H1 (cell line): Measurements from ENCODE around the gene B3GLCT. TPM values are rescaled to one million over a fixed set of nuclear protein-coding genes. Genes with fewer than 3 reads are reported as not detected.
A peak's percentile ranks its signal among the peaks of the same experiment; 100 is the strongest.

Experiments used
- CTCF ChIA-PET: fragments of 300-600 bp; sonication (Branson Sonifier 250); formaldehyde crosslinking; loops from one replicate; lab custom pipeline; 2021; ENCODE audit not compliant: partially characterized antibody; lab: Charles Lee
- POLR2A ChIA-PET: fragments of 300-600 bp; sonication (Branson Sonifier 250); formaldehyde crosslinking; loops from one replicate; lab custom pipeline; 2021; ENCODE audit warnings: inconsistent platforms; ENCODE audit not compliant: partially characterized antibody; lab: Charles Lee
- DNase-seq, 2 experiments: peaks; one replicate each; pipeline versions ENCODE4 v3.0.0 to v3.0.0-alpha.2; 2010 to 2022; ENCODE audit warnings: low spot score in 2 of 2, low read depth in 1 of 2, mixed read lengths in 1 of 2
- FAIRE-seq: peaks from 2 replicates; lab custom pipeline; 2011; peaks lifted over from hg19 to GRCh38; lab: Jason Lieb, UNC
- H2AFZ ChIP-seq: 2 replicates; pipeline ENCODE4 v1.8.1; 2012; ENCODE audit warnings: low read length, inconsistent platforms
- H2AK5ac ChIP-seq: 2 replicates; pipeline ENCODE4 v1.6.1; 2013; ENCODE audit warnings: low read depth, low read length
- H2BK120ac ChIP-seq: replicated peaks from 2 replicates; pipeline ENCODE3; 2013; ENCODE audit warnings: low read depth, low read length, inconsistent platforms
- H2BK12ac ChIP-seq: 2 replicates; pipeline ENCODE4 v1.6.1; 2013; ENCODE audit warnings: low read depth, low read length
- H2BK15ac ChIP-seq: 2 replicates; pipeline ENCODE4 v1.6.1; 2013; ENCODE audit warnings: low read length
- H2BK20ac ChIP-seq: 2 replicates; pipeline ENCODE4 v1.6.1; 2013; ENCODE audit warnings: low read length
- H2BK5ac ChIP-seq: 2 replicates; pipeline ENCODE4 v1.6.1; 2013; ENCODE audit warnings: low read depth, low read length
- H3K14ac ChIP-seq: 2 replicates; pipeline ENCODE4 v1.6.1; 2013; ENCODE audit warnings: inconsistent platforms; ENCODE audit not compliant: insufficient read length
- H3K18ac ChIP-seq: 2 replicates; pipeline ENCODE4 v1.6.1; 2013; ENCODE audit warnings: low read length; ENCODE audit errors: extremely low read depth
- H3K23ac ChIP-seq: 2 replicates; pipeline ENCODE4 v1.6.1; 2013; ENCODE audit warnings: inconsistent platforms; ENCODE audit not compliant: insufficient read length
- H3K23me2 ChIP-seq: 2 replicates; pipeline ENCODE4 v1.6.1; 2013; ENCODE audit warnings: low read depth, low read length
- H3K27ac ChIP-seq: 2 replicates; pipeline ENCODE4 v1.6.1; 2011; ENCODE audit warnings: low read depth, low read length, inconsistent platforms
- H3K27me3 ChIP-seq, 4 experiments: replicated peaks in 1 of 4; 1 replicate in 1 of 4; 2 replicates in 3 of 4; pipeline versions ENCODE4 v1.6.1 to v1.8.1; 2011 to 2013; ENCODE audit warnings: low read length in 3 of 4, mild to moderate bottlenecking in 3 of 4, inconsistent platforms in 2 of 4, mixed read lengths in 2 of 4, moderate library complexity in 1 of 4; ENCODE audit not compliant: control insufficient read depth in 3 of 4, insufficient read depth in 3 of 4; ENCODE audit errors: extremely low read depth in 1 of 4
- H3K36me3 ChIP-seq, 4 experiments: 2 replicates each; pipeline versions ENCODE4 v1.6.1 to v1.8.1; 2011 to 2013; ENCODE audit warnings: mild to moderate bottlenecking in 4 of 4, low read length in 3 of 4, moderate library complexity in 2 of 4, control low read depth in 1 of 4, inconsistent platforms in 1 of 4; ENCODE audit not compliant: insufficient read depth in 4 of 4, control insufficient read depth in 2 of 4
- H3K4ac ChIP-seq: replicated peaks from 2 replicates; pipeline ENCODE3; 2013; ENCODE audit warnings: low read length, low read depth, mixed read lengths, inconsistent platforms; ENCODE audit not compliant: insufficient read length
- H3K4me1 ChIP-seq, 4 experiments: replicated peaks in 1 of 4; 1 replicate in 1 of 4; 2 replicates in 3 of 4; pipeline versions ENCODE4 v1.6.1 to v1.8.1; 2011 to 2013; ENCODE audit warnings: low read length in 3 of 4, inconsistent platforms in 2 of 4, mixed read lengths in 1 of 4; ENCODE audit not compliant: insufficient read depth in 4 of 4, control insufficient read depth in 3 of 4
- H3K4me2 ChIP-seq, 2 experiments: 2 replicates each; pipeline versions ENCODE4 v1.6.1 to v1.8.1; 2011 to 2013; ENCODE audit warnings: low read depth in 2 of 2, low read length in 2 of 2, control low read depth in 1 of 2, inconsistent platforms in 1 of 2, mild to moderate bottlenecking in 1 of 2; ENCODE audit not compliant: insufficient read depth in 1 of 2
- H3K4me3 ChIP-seq, 4 experiments: fragments of 200-600, 300-600 bp in 1 of 4; sonication (generic), shearing (Covaris generic), sonication (Bioruptor Twin) in 1 of 4; 2 replicates each; pipeline versions ENCODE4 v1.5.1 to v1.8.1; 2011 to 2016; ENCODE audit warnings: low read length in 4 of 4, low read depth in 3 of 4, control low read depth in 2 of 4, inconsistent platforms in 2 of 4, mild to moderate bottlenecking in 2 of 4, mixed read lengths in 1 of 4, moderate library complexity in 1 of 4; ENCODE audit not compliant: insufficient read depth in 2 of 4; ENCODE audit errors: extremely low read depth in 1 of 4
- H3K56ac ChIP-seq: replicated peaks from 2 replicates; pipeline ENCODE3; 2013; ENCODE audit warnings: low read depth, mild to moderate bottlenecking, mixed read lengths, low read length, inconsistent platforms; ENCODE audit not compliant: insufficient read length
- H3K79me1 ChIP-seq: 2 replicates; pipeline ENCODE4 v1.6.1; 2013; ENCODE audit warnings: low read depth, low read length, control low read depth
- H3K79me2 ChIP-seq, 2 experiments: 2 replicates each; pipeline versions ENCODE4 v1.6.1 to v1.8.1; 2012 to 2013; ENCODE audit warnings: low read length in 2 of 2, mild to moderate bottlenecking in 2 of 2, inconsistent platforms in 1 of 2; ENCODE audit not compliant: insufficient read depth in 2 of 2, control insufficient read depth in 1 of 2
- H3K9ac ChIP-seq, 4 experiments: replicated peaks in 1 of 4; 1 replicate in 1 of 4; 2 replicates in 3 of 4; pipeline versions ENCODE4 v1.6.1 to v1.8.1; 2011 to 2013; ENCODE audit warnings: low read depth in 3 of 4, low read length in 3 of 4, control low read depth in 2 of 4, mild to moderate bottlenecking in 2 of 4, moderate library complexity in 2 of 4, inconsistent platforms in 1 of 4; ENCODE audit errors: extremely low read depth in 1 of 4
- H3K9me3 ChIP-seq, 2 experiments: 2 replicates each; pipeline versions ENCODE4 v1.6.1 to v1.8.1; 2012 to 2013; ENCODE audit warnings: mild to moderate bottlenecking in 2 of 2, moderate library complexity in 2 of 2, control low read depth in 1 of 2, inconsistent platforms in 1 of 2, low read depth in 1 of 2, low read length in 1 of 2, mixed read lengths in 1 of 2; ENCODE audit not compliant: insufficient read depth in 2 of 2
- H4K20me1 ChIP-seq, 2 experiments: replicated peaks in 1 of 2; 2 replicates each; pipeline versions ENCODE3 to v1.8.1; 2011 to 2013; ENCODE audit warnings: inconsistent platforms in 2 of 2, low read length in 2 of 2, mild to moderate bottlenecking in 1 of 2; ENCODE audit not compliant: insufficient read depth in 2 of 2, control insufficient read depth in 1 of 2
- H4K5ac ChIP-seq: 2 replicates; pipeline ENCODE4 v1.6.1; 2013; ENCODE audit warnings: low read length, low read depth, mixed read lengths, inconsistent platforms; ENCODE audit not compliant: insufficient read length
- H4K8ac ChIP-seq: 2 replicates; pipeline ENCODE4 v1.8.0; 2013; ENCODE audit warnings: mild to moderate bottlenecking, moderate library complexity, low read length, inconsistent platforms; ENCODE audit not compliant: insufficient read depth; ENCODE audit errors: extremely low read depth
- H4K91ac ChIP-seq: replicated peaks from 2 replicates; pipeline ENCODE3; 2013; ENCODE audit warnings: low read length, mixed read lengths, inconsistent platforms; ENCODE audit not compliant: insufficient read length
- CBX8 ChIP-seq: fragments of 300-800, 300-1000 bp; sonication (generic); IDR thresholded peaks from 2 replicates; pipeline ENCODE4 v1.7.1; 2016; ENCODE audit warnings: low read depth, low read length, borderline replicate concordance
- CREB1 ChIP-seq: IDR thresholded peaks from 2 replicates; pipeline ENCODE4 v1.6.1; 2012; ENCODE audit warnings: inconsistent platforms
- GABPA ChIP-seq: IDR thresholded peaks from 2 replicates; pipeline ENCODE4 v1.6.1; 2011; ENCODE audit warnings: mild to moderate bottlenecking, low read length, moderate library complexity, borderline replicate concordance; ENCODE audit not compliant: insufficient read depth
- JUN ChIP-seq: IDR thresholded peaks from 2 replicates; pipeline ENCODE4 v1.6.1; 2011; ENCODE audit warnings: low read depth, mild to moderate bottlenecking, improper control_type of control experiment, low read length
- MAFK ChIP-seq: IDR thresholded peaks from 2 replicates; pipeline ENCODE4 v1.6.1; 2012; ENCODE audit warnings: low read depth, mild to moderate bottlenecking, improper control_type of control experiment, low read length
- SP2 ChIP-seq: IDR thresholded peaks from 2 replicates; pipeline ENCODE4 v1.6.1; 2012; ENCODE audit warnings: mild to moderate bottlenecking, low read length, inconsistent platforms
- TAF1 ChIP-seq: IDR thresholded peaks from 2 replicates; pipeline ENCODE4 v1.6.1; 2011; ENCODE audit warnings: mild to moderate bottlenecking, low read depth, low read length
- ZNF274 ChIP-seq: IDR thresholded peaks from 2 replicates; pipeline ENCODE4 v1.7.0; 2012; ENCODE audit warnings: low read length, borderline replicate concordance; ENCODE audit errors: extremely low read depth
- WGBS, 2 experiments: shearing (Covaris generic) in 1 of 2; methylation state at CpG; one replicate each; pipeline versions ENCODE4 v1.1.6 to v1.1.7; 2013 to 2015; ENCODE audit warnings: low lambda C conversion rate in 2 of 2, mixed read lengths in 2 of 2, inconsistent platforms in 1 of 2, low coverage in 1 of 2, missing lambda C conversion rate in 1 of 2; ENCODE audit not compliant: insufficient replicate concordance in 2 of 2, insufficient coverage in 1 of 2, insufficient read length in 1 of 2; ENCODE audit errors: extremely low coverage in 1 of 2, missing lambda C conversion rate in 1 of 2; 5-methylcytosine and 5-hydroxymethylcytosine counted together
- polyA plus RNA-seq, 7 experiments: library from polyadenylated mRNA; depleted of rRNA in 3 of 7; stranded (reverse) in 5 of 7; unstranded in 2 of 7; fragments of >200 nt in 5 of 7; fragments of 200-250 nt in 2 of 7; gene quantifications; 1 replicate in 5 of 7; 2 replicates in 1 of 7; 4 replicates in 1 of 7; pipeline versions ENCODE4 v1.2.1 to v1.2.3, GENCODE V29; 2011 to 2013; ENCODE audit warnings: missing spikeins in 2 of 7, mixed read lengths in 2 of 7
- total RNA-seq: library from RNA; stranded (reverse); fragmentation: NEBNext Ultra II Directional; extraction: Animal tissue kit (Norgen Biotek cat#: 25700); gene quantifications from 2 replicates; pipeline ENCODE4 v1.2.1, GENCODE V29; 2021
- TF ChIP-seq, protein P1 (sequence below): IDR thresholded peaks from 2 replicates; pipeline ENCODE4 v1.6.1; 2011; ENCODE audit warnings: low read length, improper control_type of control experiment
- TF ChIP-seq, protein P2 (sequence below): IDR thresholded peaks from 2 replicates; pipeline ENCODE4 v1.6.1; 2012; ENCODE audit warnings: inconsistent platforms

The B3GLCT gene
- total and polyA plus RNA-seq, 2 of the 8 experiments (the other 6 are each of a cell fraction or from before 2014, with no cell fraction given): 1.5 to 4.1 TPM

DNA sequence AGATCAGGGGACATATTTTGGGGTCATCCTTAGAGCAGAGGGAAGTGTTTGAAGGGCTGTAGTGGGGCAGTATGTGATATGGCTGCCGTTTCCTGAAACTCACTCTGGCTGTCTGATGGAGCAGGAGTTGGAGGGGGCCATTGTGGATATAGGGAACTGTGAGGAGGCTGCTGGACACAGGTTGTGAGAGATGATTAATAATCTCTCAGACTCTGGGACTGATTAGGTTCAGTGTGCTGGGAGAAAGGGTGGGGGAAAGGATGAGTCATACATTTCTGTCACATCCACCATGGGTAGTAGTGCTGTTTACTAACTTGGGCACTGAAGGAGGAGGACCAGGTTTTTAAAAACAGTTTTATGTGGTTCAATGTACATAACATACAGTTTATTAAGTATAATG, 4.8 kb downstream of the B3GLCT start:
- H3K36me3 ChIP-seq: no peaks in the 10 kb centered on the region
- no peak overlapping the region for H2BK15ac ChIP-seq
- DNase-seq: peak in 1 of 2 experiments; percentile 11
- no peak overlapping the region for H2AK5ac ChIP-seq
- no peaks in the 10 kb centered on the region for H3K79me1 ChIP-seq
- no peak overlapping the region for H2BK12ac ChIP-seq
- H3K4ac ChIP-seq: no peak overlapping the region
- H2AFZ ChIP-seq: no peak overlapping the region
- no peak overlapping the region for H3K56ac ChIP-seq
- 93% methylated on average over 1 of the region's 1 CpG; no CpG with 5 or more reads in 1 of the 2 experiments for WGBS, 2 experiments
- CTCF ChIA-PET: no interaction called here
- no peak overlapping the region for H3K18ac ChIP-seq
- no peak overlapping the region for H2BK20ac ChIP-seq
- H4K5ac ChIP-seq: no peak overlapping the region
- peak overlapping the region; percentile 34 for H4K91ac ChIP-seq
- H2BK5ac ChIP-seq: no peak overlapping the region
- H3K4me3 ChIP-seq: no peak overlapping the region
- H3K23me2 ChIP-seq: no peaks in the 10 kb centered on the region
- no peak overlapping the region for H3K27ac ChIP-seq
- H3K79me2 ChIP-seq: no peaks in the 10 kb centered on the region
- H4K8ac ChIP-seq: peak overlapping the region; percentile 28; the same call in 1 of the 2 replicates
- no peak overlapping the region for H3K23ac ChIP-seq
- H3K9ac ChIP-seq: no peak overlapping the region
- no peak overlapping the region for H3K4me2 ChIP-seq
- no peaks in the 10 kb centered on the region; a peak in 2 of 7 replicates for H3K27me3 ChIP-seq
- peaks cover 0 to 12% (median 4%) of the 10 kb centered on the region in 4 experiments; a peak in 4 of 7 replicates for H3K4me1 ChIP-seq
- no peak overlapping the region for H3K14ac ChIP-seq
- no peak overlapping the region for H2BK120ac ChIP-seq
- POLR2A ChIA-PET: no interaction called here
- no peaks in the 10 kb centered on the region for H3K9me3 ChIP-seq
- H4K20me1 ChIP-seq: no peaks in the 10 kb centered on the region
- no peak for FAIRE-seq
- no peak for TF ChIP-seq CREB1
- TF ChIP-seq ZNF274: no peak
- no peak for TF ChIP-seq SP2
- TF ChIP-seq, protein P1, sequence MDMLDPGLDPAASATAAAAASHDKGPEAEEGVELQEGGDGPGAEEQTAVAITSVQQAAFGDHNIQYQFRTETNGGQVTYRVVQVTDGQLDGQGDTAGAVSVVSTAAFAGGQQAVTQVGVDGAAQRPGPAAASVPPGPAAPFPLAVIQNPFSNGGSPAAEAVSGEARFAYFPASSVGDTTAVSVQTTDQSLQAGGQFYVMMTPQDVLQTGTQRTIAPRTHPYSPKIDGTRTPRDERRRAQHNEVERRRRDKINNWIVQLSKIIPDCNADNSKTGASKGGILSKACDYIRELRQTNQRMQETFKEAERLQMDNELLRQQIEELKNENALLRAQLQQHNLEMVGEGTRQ: no peak
- no peak for TF ChIP-seq TAF1
- TF ChIP-seq, protein P2, sequence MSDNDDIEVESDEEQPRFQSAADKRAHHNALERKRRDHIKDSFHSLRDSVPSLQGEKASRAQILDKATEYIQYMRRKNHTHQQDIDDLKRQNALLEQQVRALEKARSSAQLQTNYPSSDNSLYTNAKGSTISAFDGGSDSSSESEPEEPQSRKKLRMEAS: no peak
- TF ChIP-seq GABPA: no peak
- no peak for TF ChIP-seq CBX8
- no peak for TF ChIP-seq JUN
- TF ChIP-seq MAFK: no peak
